HEK293 (cell line): Measurements from ENCODE around the gene PGK2.

Experiments used
- ATF2 ChIP-seq: fragments of 450-650 bp; formaldehyde crosslinking; IDR thresholded peaks from 2 replicates; pipeline ENCODE4 v1.5.1; 2016; ENCODE audit warnings: missing biosample characterization, missing genetic modification characterization, low read depth
- CTCF ChIP-seq: fragments of 450-650 bp; formaldehyde crosslinking; IDR thresholded peaks from 2 replicates; pipeline ENCODE4 v1.5.1; 2016; ENCODE audit warnings: missing biosample characterization, missing genetic modification characterization
- REST ChIP-seq: fragments of 450-650 bp; formaldehyde crosslinking; IDR thresholded peaks from 2 replicates; pipeline ENCODE4 v1.5.1; 2016; ENCODE audit warnings: missing biosample characterization, missing genetic modification characterization
- ZNF292 ChIP-seq: fragments of 450-650 bp; formaldehyde crosslinking; IDR thresholded peaks from 2 replicates; pipeline ENCODE4 v1.5.1; 2016; ENCODE audit warnings: low read depth, missing biosample characterization, missing genetic modification characterization, borderline replicate concordance
- ZNF692 ChIP-seq: fragments of 450-650 bp; formaldehyde crosslinking; IDR thresholded peaks from 2 replicates; pipeline ENCODE4 v1.5.1; 2016; ENCODE audit warnings: missing biosample characterization, missing genetic modification characterization

GRCh38 chr6:49806145-49806544, 19.1 kb upstream of the PGK2 start:
- TF ChIP-seq CTCF (tag by site-specific recombination): no peak
- TF ChIP-seq REST: no peak
- no peak for TF ChIP-seq ZNF692 (tag by site-specific recombination)
- no peak for TF ChIP-seq ZNF292
- no peak for TF ChIP-seq ATF2 (tag by site-specific recombination)
